GM13977 (cell line): ENCODE measurements around the gene TTC28.

Experiments used
- DNase-seq: peaks from one replicate; pipeline ENCODE4 v3.0.0; 2012; ENCODE audit warnings: low spot score
- in situ Hi-C: fragments of 300-500 bp; cut with MboI; formaldehyde crosslinking; loops from one replicate; pipeline ENCODE4 v1.12.0; 2022; ENCODE audit warnings: low sequenced_read_pairs, low pct_unique_long_range_greater_than_20kb, mixed read lengths, inconsistent platforms; ENCODE audit not compliant: unreplicated experiment
- TF ChIP-seq, protein P1 (sequence below): IDR thresholded peaks from 2 replicates; pipeline ENCODE4 v1.5.1; 2012; ENCODE audit warnings: mild to moderate bottlenecking, control low read depth; ENCODE audit not compliant: insufficient read depth; ENCODE audit errors: extremely low read depth, missing control alignments

The TTC28 gene

GRCh38 chr22:28237783-28238182 lies 441.9 kb downstream of the TTC28 start:
- in situ Hi-C loops, result no loop called here
- DNase-seq, result no peak
- TF ChIP-seq, protein P1, sequence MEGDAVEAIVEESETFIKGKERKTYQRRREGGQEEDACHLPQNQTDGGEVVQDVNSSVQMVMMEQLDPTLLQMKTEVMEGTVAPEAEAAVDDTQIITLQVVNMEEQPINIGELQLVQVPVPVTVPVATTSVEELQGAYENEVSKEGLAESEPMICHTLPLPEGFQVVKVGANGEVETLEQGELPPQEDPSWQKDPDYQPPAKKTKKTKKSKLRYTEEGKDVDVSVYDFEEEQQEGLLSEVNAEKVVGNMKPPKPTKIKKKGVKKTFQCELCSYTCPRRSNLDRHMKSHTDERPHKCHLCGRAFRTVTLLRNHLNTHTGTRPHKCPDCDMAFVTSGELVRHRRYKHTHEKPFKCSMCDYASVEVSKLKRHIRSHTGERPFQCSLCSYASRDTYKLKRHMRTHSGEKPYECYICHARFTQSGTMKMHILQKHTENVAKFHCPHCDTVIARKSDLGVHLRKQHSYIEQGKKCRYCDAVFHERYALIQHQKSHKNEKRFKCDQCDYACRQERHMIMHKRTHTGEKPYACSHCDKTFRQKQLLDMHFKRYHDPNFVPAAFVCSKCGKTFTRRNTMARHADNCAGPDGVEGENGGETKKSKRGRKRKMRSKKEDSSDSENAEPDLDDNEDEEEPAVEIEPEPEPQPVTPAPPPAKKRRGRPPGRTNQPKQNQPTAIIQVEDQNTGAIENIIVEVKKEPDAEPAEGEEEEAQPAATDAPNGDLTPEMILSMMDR, result no peak

GRCh38 chr22:28237112-28237511 lies 442.5 kb downstream of the TTC28 start:
- no peak for DNase-seq
- in situ Hi-C loops, result no loop called here
- TF ChIP-seq, protein P1, result no peak

DNA sequence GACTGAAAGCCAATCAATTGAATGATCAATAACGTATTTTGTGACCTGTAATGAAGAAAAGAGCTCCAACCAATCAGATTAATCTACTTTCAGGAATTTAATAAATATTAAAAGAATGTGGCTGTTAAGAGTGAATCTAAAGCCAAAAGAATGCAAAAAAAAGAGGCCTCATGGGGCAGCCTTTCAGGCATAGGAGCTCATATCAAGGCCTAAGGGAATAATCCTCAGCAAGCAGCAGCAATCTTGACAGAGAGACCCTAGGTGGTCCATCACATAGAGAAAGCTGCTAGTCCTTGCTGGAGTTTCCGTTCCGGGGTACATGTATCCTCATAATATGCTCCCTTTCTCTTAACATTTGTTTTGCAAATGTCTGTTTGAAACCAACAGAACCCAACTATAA lies 447.4 kb downstream of the TTC28 start:
- in situ Hi-C loops, result no loop called here
- no peak for DNase-seq
- TF ChIP-seq, protein P1, result no peak

GRCh38 chr22:28231441-28231840 lies 448.2 kb downstream of the TTC28 start:
- TF ChIP-seq, protein P1, result no peak
- no peak for DNase-seq
- in situ Hi-C loops, result no loop called here

DNA sequence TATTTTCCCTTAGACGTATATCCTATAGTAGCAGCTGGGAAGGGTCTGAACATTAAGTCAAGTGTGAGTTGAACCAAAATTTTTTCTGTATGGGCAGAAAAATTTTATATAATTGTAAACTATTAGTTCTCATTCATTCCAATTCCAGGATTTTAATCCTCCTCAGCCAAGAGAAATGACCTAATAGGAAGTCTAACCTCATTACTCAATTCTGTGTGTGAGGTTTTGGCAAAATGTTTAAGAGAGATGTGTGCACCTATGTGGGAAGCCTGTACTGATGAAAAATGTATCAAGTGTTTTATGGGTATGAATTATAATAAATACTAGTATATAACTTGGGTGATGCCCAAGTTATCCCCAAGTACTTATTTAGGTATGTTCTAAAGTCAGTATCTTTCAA lies 449.0 kb downstream of the TTC28 start:
- TF ChIP-seq, protein P1, result no peak
- DNase-seq, result no peak
- in situ Hi-C loops, result no loop called here

- DNase-seq, result no peak
- TF ChIP-seq, protein P1, result no peak
- in situ Hi-C loops, result no loop called here
Observed at GRCh38 chr22:28229566-28230485, 449.8 kb downstream of the TTC28 start.
